ENCODE results near the gene SHMT2.

DNA sequence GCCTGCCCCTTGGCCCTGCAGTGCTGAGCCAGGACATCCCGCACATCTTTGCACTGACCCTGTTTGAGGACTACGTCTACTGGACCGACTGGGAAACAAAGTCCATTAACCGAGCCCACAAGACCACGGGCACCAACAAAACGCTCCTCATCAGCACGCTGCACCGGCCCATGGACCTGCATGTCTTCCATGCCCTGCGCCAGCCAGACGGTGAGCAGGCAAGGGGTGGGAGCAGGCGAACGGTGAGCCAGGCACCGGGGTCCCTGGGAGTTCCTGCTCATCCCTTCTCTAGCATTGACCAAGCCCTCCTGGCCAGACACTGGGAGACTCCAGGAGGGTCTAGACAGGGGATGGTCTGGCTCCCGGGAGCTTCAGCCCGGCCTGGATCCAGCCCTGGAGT is 30.3 kb upstream of the SHMT2 start:
- TF ChIP-seq, protein P1, sequence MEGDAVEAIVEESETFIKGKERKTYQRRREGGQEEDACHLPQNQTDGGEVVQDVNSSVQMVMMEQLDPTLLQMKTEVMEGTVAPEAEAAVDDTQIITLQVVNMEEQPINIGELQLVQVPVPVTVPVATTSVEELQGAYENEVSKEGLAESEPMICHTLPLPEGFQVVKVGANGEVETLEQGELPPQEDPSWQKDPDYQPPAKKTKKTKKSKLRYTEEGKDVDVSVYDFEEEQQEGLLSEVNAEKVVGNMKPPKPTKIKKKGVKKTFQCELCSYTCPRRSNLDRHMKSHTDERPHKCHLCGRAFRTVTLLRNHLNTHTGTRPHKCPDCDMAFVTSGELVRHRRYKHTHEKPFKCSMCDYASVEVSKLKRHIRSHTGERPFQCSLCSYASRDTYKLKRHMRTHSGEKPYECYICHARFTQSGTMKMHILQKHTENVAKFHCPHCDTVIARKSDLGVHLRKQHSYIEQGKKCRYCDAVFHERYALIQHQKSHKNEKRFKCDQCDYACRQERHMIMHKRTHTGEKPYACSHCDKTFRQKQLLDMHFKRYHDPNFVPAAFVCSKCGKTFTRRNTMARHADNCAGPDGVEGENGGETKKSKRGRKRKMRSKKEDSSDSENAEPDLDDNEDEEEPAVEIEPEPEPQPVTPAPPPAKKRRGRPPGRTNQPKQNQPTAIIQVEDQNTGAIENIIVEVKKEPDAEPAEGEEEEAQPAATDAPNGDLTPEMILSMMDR (conservative IDR thresholded peaks at IDR 0.05 in 1 of 2, IDR thresholded peaks at IDR 0.05 in 1 of 2; ENCODE audit: low read depth in 1 of 2, low read length in 2 of 2): no peak
- TF ChIP-seq EZH2 (IDR thresholded peaks at IDR 0.05; ENCODE audit: low read length, missing control alignments): no peak
